ENCODE data around the gene PRR23E. TPM values are rescaled to one million over a fixed set of nuclear protein-coding genes. Genes with fewer than 3 reads are reported as not detected.
A peak's percentile ranks its signal among the peaks of the same experiment; 100 is the strongest.

The PRR23E gene
- total and polyA plus RNA-seq, 10 of the 15 experiments (the other 5 are each of a cell fraction or from before 2014, with no cell fraction given): not detected

DNA sequence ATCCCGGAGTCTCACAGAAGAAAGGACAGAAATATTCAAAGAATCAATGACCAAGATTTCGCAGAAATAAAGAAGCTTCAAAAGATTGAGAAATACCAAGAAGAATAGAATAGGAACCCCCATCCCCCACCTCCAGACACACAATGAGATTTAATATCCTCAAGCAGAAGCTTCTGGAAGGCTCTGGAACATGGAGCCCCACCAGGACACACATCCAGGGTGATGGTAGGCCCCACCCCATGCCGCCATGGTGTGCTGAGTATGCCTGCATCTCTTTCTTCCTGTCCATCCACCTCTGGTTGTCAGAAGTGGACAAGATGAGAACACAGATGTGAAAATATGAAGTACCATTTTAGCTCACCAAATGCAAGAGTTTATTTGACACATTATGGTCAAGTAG lies 19.3 kb downstream of the PRR23E start:
- 34% methylated on average over 3 of the region's 3 CpGs for WGBS (ENCODE audit: insufficient coverage, insufficient replicate concordance, low lambda C conversion rate, missing lambda C conversion rate)
- TF ChIP-seq CBX5 (IDR thresholded peaks at IDR 0.05; ENCODE audit: low read depth): no peak
- TF ChIP-seq, protein P1, sequence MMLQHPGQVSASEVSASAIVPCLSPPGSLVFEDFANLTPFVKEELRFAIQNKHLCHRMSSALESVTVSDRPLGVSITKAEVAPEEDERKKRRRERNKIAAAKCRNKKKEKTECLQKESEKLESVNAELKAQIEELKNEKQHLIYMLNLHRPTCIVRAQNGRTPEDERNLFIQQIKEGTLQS (IDR thresholded peaks at IDR 0.05; ENCODE audit: borderline replicate concordance, extremely low read depth, low read depth, low read length): no peak
- no peak for TF ChIP-seq SMAD1 (IDR thresholded peaks at IDR 0.05; ENCODE audit: low read depth, partially characterized antibody)
- TF ChIP-seq, protein P2, sequence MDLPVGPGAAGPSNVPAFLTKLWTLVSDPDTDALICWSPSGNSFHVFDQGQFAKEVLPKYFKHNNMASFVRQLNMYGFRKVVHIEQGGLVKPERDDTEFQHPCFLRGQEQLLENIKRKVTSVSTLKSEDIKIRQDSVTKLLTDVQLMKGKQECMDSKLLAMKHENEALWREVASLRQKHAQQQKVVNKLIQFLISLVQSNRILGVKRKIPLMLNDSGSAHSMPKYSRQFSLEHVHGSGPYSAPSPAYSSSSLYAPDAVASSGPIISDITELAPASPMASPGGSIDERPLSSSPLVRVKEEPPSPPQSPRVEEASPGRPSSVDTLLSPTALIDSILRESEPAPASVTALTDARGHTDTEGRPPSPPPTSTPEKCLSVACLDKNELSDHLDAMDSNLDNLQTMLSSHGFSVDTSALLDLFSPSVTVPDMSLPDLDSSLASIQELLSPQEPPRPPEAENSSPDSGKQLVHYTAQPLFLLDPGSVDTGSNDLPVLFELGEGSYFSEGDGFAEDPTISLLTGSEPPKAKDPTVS (IDR thresholded peaks at IDR 0.05; ENCODE audit: low read depth, low read length): peak; percentile 78; the same call in 1 of the 2 replicates
- TF ChIP-seq SIN3A (IDR thresholded peaks at IDR 0.05; ENCODE audit: low read depth, low read length): no peak
- TF ChIP-seq, protein P3, sequence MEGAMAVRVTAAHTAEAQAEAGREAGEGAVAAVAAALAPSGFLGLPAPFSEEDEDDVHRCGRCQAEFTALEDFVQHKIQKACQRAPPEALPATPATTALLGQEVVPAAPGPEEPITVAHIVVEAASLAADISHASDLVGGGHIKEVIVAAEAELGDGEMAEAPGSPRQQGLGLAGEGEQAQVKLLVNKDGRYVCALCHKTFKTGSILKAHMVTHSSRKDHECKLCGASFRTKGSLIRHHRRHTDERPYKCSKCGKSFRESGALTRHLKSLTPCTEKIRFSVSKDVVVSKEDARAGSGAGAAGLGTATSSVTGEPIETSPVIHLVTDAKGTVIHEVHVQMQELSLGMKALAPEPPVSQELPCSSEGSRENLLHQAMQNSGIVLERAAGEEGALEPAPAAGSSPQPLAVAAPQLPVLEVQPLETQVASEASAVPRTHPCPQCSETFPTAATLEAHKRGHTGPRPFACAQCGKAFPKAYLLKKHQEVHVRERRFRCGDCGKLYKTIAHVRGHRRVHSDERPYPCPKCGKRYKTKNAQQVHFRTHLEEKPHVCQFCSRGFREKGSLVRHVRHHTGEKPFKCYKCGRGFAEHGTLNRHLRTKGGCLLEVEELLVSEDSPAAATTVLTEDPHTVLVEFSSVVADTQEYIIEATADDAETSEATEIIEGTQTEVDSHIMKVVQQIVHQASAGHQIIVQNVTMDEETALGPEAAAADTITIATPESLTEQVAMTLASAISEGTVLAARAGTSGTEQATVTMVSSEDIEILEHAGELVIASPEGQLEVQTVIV (IDR thresholded peaks at IDR 0.05; ENCODE audit: borderline replicate concordance, partially characterized antibody): no peak
- no peak for TF ChIP-seq RCOR1 (conservative IDR thresholded peaks at IDR 0.05; ENCODE audit: low read depth, low read length)
- TF ChIP-seq, protein P4, sequence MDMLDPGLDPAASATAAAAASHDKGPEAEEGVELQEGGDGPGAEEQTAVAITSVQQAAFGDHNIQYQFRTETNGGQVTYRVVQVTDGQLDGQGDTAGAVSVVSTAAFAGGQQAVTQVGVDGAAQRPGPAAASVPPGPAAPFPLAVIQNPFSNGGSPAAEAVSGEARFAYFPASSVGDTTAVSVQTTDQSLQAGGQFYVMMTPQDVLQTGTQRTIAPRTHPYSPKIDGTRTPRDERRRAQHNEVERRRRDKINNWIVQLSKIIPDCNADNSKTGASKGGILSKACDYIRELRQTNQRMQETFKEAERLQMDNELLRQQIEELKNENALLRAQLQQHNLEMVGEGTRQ (IDR thresholded peaks at IDR 0.05; ENCODE audit: borderline replicate concordance, low read depth, low read length): no peak
- Histone ChIP-seq H3K27ac (ENCODE audit: control insufficient read depth, insufficient read depth) (no peak overlapping the region), H3K4me2 (ENCODE audit: control insufficient read depth, insufficient read depth) (no peak overlapping the region), H4K20me1 (ENCODE audit: control insufficient read depth, insufficient read depth) (no peaks in the 10 kb centered on the region), H3K9ac (ENCODE audit: control insufficient read depth, insufficient read depth, low read length) (no peak overlapping the region), H2AFZ (ENCODE audit: control insufficient read depth, low read depth, low read length) (no peak overlapping the region), H3K9me3 (replicated peaks; ENCODE audit: control insufficient read depth, insufficient read depth, low read length) (no peaks in the 10 kb centered on the region), H3K27me3 (replicated peaks in 1 of 2; ENCODE audit: control insufficient read depth in 2 of 2, insufficient read depth in 2 of 2, low read length in 1 of 2) (no peaks in the 10 kb centered on the region; a peak in 1 of 4 replicates), H3K4me1 (ENCODE audit: control insufficient read depth, insufficient read depth, low read length) (peaks cover 3% of the 10 kb centered on the region; the same call in 1 of the 2 replicates), H3K4me3 (no peak overlapping the region), H3K79me2 (ENCODE audit: control insufficient read depth, insufficient read depth, low read length) (no peaks in the 10 kb centered on the region), H3K36me3 (ENCODE audit: control insufficient read depth in 2 of 2, insufficient read depth in 2 of 2, low read length in 1 of 2) (no peaks in the 10 kb centered on the region)
- in situ Hi-C loops (cut with MboI) (no loop called here), intact Hi-C loops (cut with micrococcal nuclease; ENCODE audit: unreplicated experiment) (no loop called here)
- ChIA-PET SMC1A (ENCODE audit: uncharacterized antibody, unreplicated experiment) (interaction anchor here (0.5 to 7.0 kb wide), 6 partner anchors 9 to 118 kb away, joined by 3 to 39 read pairs (median 4); no protein-coding TSS in a partner anchor), RAD21 (ENCODE audit: unreplicated experiment) (interaction anchor here (1.0 to 3.9 kb wide), 2 partner anchors 10 to 17 kb away, joined by 3 to 48 read pairs; no protein-coding TSS in a partner anchor), POLR2A (interaction anchor here (1.3 kb wide), 1 partner anchor 12 kb away, joined by 3 read pairs; no protein-coding TSS in a partner anchor), CTCF (interaction anchor here (1.0 to 1.1 kb wide), 2 partner anchors 8 to 18 kb away, joined by 3 to 6 read pairs; no protein-coding TSS in a partner anchor)
- no TSS peak for BruUV-seq (replicated peaks)
- no peak for DNase-seq (ENCODE audit: low read depth, low spot score)
- ATAC-seq: no peak
- FAIRE-seq: no peak
